Epithelial cell of esophagus (primary cell): ENCODE data around the gene THEMIS.
"Not testable (repeated sequence)": the region's sequence is repeated elsewhere in the genome, so short reads cannot be mapped to it uniquely, and the experiment has no call there.

ENCODE experiments used
- DNase-seq: peaks from one replicate; pipeline ENCODE4 v3.0.0; 2010; ENCODE audit warnings: low read depth
- H3K4me3 ChIP-seq: 2 replicates; pipeline ENCODE4 v1.5.1; 2011; ENCODE audit warnings: mild to moderate bottlenecking, low read length, control low read depth
- CTCF ChIP-seq: IDR thresholded peaks from 2 replicates; pipeline ENCODE4 v1.5.1; 2011; ENCODE audit warnings: low read depth, mild to moderate bottlenecking, low read length, control low read depth, inconsistent platforms; ENCODE audit not compliant: insufficient read depth; ENCODE audit errors: missing control alignments

THEMIS gene

GRCh38 chr6:127690092-127690491, 210.8 kb downstream of the THEMIS start:
- DNase-seq: peak; percentile 26
- peak; percentile 68 for TF ChIP-seq CTCF

DNA sequence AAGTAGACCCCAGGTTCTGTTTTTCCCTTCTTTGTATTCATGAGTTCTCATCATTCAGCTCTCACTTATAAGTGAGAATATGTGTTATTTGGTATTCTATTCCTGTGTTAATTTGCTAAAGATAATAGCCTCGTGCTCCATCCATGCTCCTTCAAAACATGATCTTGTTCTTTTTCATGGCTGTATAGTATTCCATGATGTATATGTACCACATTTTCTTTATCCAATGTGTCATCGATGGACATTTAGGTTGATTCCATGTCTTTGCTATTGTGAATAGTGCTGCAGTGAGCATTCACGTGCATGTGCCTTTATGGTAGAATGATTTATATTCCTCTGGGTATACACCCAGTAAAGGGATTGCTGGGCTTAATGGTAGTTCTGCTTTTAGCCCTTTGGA, 213.4 kb downstream of the THEMIS start:
- DNase-seq, H3K4me3 ChIP-seq: not testable (repeated sequence)

More at GRCh38 chr6:127690092-127690491, 210.8 kb downstream of the THEMIS start:
- H3K4me3 ChIP-seq: no peak overlapping the region

DNA sequence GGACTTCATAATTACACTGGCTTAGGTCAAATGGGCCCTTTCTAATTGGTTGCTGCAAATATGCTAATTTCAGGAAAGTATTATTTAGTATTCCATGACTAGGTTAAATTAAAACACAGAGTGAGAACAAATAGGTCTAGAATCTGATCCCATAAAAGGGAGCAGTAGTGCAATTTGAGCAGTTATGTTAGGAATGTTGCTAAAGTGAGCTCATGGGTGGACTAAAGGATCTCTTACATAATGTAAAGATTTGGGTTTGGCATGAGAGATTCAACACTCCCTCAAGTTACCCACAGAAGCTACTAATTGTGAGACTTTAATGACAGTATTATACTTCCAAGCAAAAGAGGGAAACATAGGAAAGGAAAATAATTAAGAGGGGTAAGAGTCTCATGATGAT, 214.8 kb downstream of the THEMIS start:
- no peak overlapping the region for H3K4me3 ChIP-seq
- DNase-seq: no peak
- TF ChIP-seq CTCF: no peak

GRCh38 chr6:127684501-127684900, 216.4 kb downstream of the THEMIS start:
- no peak for TF ChIP-seq CTCF
- no peak overlapping the region for H3K4me3 ChIP-seq
- no peak for DNase-seq
